PC-3 (cell line): Measurements from ENCODE around the gene UBE4A. TPM values are rescaled to one million over a fixed set of nuclear protein-coding genes. Genes with fewer than 3 reads are reported as not detected.
A peak's percentile ranks its signal among the peaks of the same experiment; 100 is the strongest.

ENCODE experiments used
- ATAC-seq: fragments of 200-7000 bp; cut with Tn5 transposase; 2 replicates; pipeline ENCODE4 v1.9.1; 2020; ENCODE audit warnings: mild to moderate bottlenecking, moderate library complexity
- BruUV-seq: library from RNA; stranded (reverse); fragments of 400-500 nt; replicated peaks from 2 replicates; lab custom pipeline; 2021; lab: Mats Ljungman, UMichigan
- CTCF ChIA-PET: fragments of 300-600 bp; sonication (Branson Sonifier 250); formaldehyde crosslinking; loops from one replicate; lab custom pipeline; 2022; ENCODE audit warnings: antibody characterized with exemption; lab: Charles Lee
- POLR2A ChIA-PET: fragments of 300-600 bp; sonication (Branson Sonifier 250); formaldehyde crosslinking; loops from one replicate; lab custom pipeline; 2022; ENCODE audit warnings: antibody characterized with exemption; ENCODE audit not compliant: unreplicated experiment; lab: Charles Lee
- DNase-seq: peaks from one replicate; pipeline ENCODE4 v3.0.0-alpha.2; 2015
- H2AFZ ChIP-seq: fragments of 300-600 bp; sonication (generic); 2 replicates; pipeline ENCODE4 v1.6.0; 2016; ENCODE audit warnings: antibody characterized with exemption, low read length
- H3F3A ChIP-seq: fragments of 300-600 bp; sonication (generic); one replicate; pipeline ENCODE4 v1.6.0; 2017; ENCODE audit warnings: antibody characterized with exemption, low read length, control low read depth, mild to moderate bottlenecking; ENCODE audit not compliant: unreplicated experiment
- H3K27ac ChIP-seq: fragments of 300-600 bp; sonication (generic); 2 replicates; pipeline ENCODE4 v1.5.1; 2016; ENCODE audit warnings: mild to moderate bottlenecking, low read length
- H3K27me3 ChIP-seq: fragments of 300-600 bp; sonication (generic); 2 replicates; pipeline ENCODE4 v1.6.1; 2016; ENCODE audit warnings: low read length, mixed read lengths
- H3K36me3 ChIP-seq: fragments of 300-600 bp; sonication (generic); 2 replicates; pipeline ENCODE4 v1.6.1; 2016; ENCODE audit warnings: low read depth, mixed run types, low read length, mixed read lengths
- H3K4me1 ChIP-seq: fragments of 300-600 bp; sonication (generic); 2 replicates; pipeline ENCODE4 v1.5.1; 2016; ENCODE audit warnings: low read length; ENCODE audit not compliant: insufficient read depth
- H3K4me2 ChIP-seq: fragments of 300-600 bp; sonication (generic); 2 replicates; pipeline ENCODE4 v1.6.0; 2016; ENCODE audit warnings: low read length
- H3K4me3 ChIP-seq: fragments of 300-600 bp; sonication (generic); 2 replicates; pipeline ENCODE4 v1.5.1; 2016; ENCODE audit warnings: mild to moderate bottlenecking, low read length, mixed read lengths
- H3K79me2 ChIP-seq: fragments of 300-600 bp; sonication (generic); 2 replicates; pipeline ENCODE4 v1.6.1; 2017; ENCODE audit warnings: low read length, mixed read lengths
- H3K9ac ChIP-seq: fragments of 300-600 bp; sonication (generic); 2 replicates; pipeline ENCODE4 v1.6.0; 2016; ENCODE audit warnings: mild to moderate bottlenecking, low read length
- H3K9me2 ChIP-seq: fragments of 300-600 bp; sonication (generic); replicated peaks from 2 replicates; pipeline ENCODE4 v1.6.1; 2016; ENCODE audit warnings: mixed run types, low read length, mixed read lengths
- H3K9me3 ChIP-seq: fragments of 300-600 bp; sonication (generic); 2 replicates; pipeline ENCODE4 v1.6.1; 2016; ENCODE audit warnings: low read length, mixed read lengths
- H4K20me1 ChIP-seq: fragments of 300-600 bp; sonication (generic); 2 replicates; pipeline ENCODE4 v1.6.1; 2016; ENCODE audit warnings: low read length, mixed read lengths
- CTCF ChIP-seq: fragments of 300-600 bp; sonication (generic); conservative IDR thresholded peaks from 2 replicates; pipeline ENCODE4 v1.5.1; 2017; ENCODE audit warnings: antibody characterized with exemption, low read depth, mild to moderate bottlenecking, low read length
- EZH2 ChIP-seq: fragments of 300-600 bp; sonication (generic); IDR thresholded peaks from one replicate; pipeline ENCODE4 v1.6.1; 2017; ENCODE audit warnings: antibody characterized with exemption, mild to moderate bottlenecking, low read length; ENCODE audit not compliant: unreplicated experiment
- EZH2phosphoT487 ChIP-seq: fragments of 300-600 bp; sonication (generic); IDR thresholded peaks from 2 replicates; pipeline ENCODE4 v1.6.1; 2018; ENCODE audit warnings: mild to moderate bottlenecking, antibody characterized with exemption, low read length, borderline replicate concordance
- intact Hi-C: fragments of 100-400 bp; cut with micrococcal nuclease; formaldehyde crosslinking; loops from 2 replicates; pipeline ENCODE4 v1.9.0; 2023
- total RNA-seq: library from RNA; depleted of rRNA; stranded (reverse); fragments of >200 nt; gene quantifications from 2 replicates; pipeline ENCODE4 v1.2.3, GENCODE V29; 2014

The UBE4A gene
- total RNA-seq, 1 experiment from 2014 or later: 56.4 TPM

GRCh38 chr11:118310781-118311485, 48.5 kb upstream of the UBE4A start:
- no peaks in the 10 kb centered on the region for H3K9me3 ChIP-seq
- no peak overlapping the region for H3K4me2 ChIP-seq
- H3K9me2 ChIP-seq: no peaks in the 10 kb centered on the region
- intact Hi-C loops: no loop called here
- CTCF ChIA-PET: no interaction called here
- DNase-seq (peak; percentile 45), ATAC-seq (peak; percentile 39)
- POLR2A ChIA-PET: no interaction called here
- no peak overlapping the region for H3K27ac ChIP-seq
- no peaks in the 10 kb centered on the region for H3F3A ChIP-seq
- H3K4me3 ChIP-seq: no peak overlapping the region
- H3K36me3 ChIP-seq: no peaks in the 10 kb centered on the region
- H3K79me2 ChIP-seq: no peaks in the 10 kb centered on the region
- no peaks in the 10 kb centered on the region for H4K20me1 ChIP-seq
- H3K9ac ChIP-seq: no peak overlapping the region
- no TSS peak for BruUV-seq
- no peak for TF ChIP-seq CTCF
- TF ChIP-seq EZH2: no peak
- no peak overlapping the region for H2AFZ ChIP-seq
- H3K27me3 ChIP-seq: no peaks in the 10 kb centered on the region
- H3K4me1 ChIP-seq: peaks cover 16% of the 10 kb centered on the region

GRCh38 chr11:118311518-118311917, 47.9 kb upstream of the UBE4A start:
- CTCF ChIA-PET: no interaction called here
- ATAC-seq: no peak

More at GRCh38 chr11:118311518-118311917, 47.9 kb upstream of the UBE4A start:
- H3K27me3 ChIP-seq: no peaks in the 10 kb centered on the region
- POLR2A ChIA-PET: no interaction called here
- H3K9ac ChIP-seq: no peak overlapping the region
- no peaks in the 10 kb centered on the region for H4K20me1 ChIP-seq
- intact Hi-C loops: no loop called here
- H2AFZ ChIP-seq: no peak overlapping the region
- H3K4me3 ChIP-seq: no peak overlapping the region
- H3K9me2 ChIP-seq: no peaks in the 10 kb centered on the region
- BruUV-seq: no TSS peak
- H3K4me2 ChIP-seq: no peak overlapping the region
- H3K79me2 ChIP-seq: no peaks in the 10 kb centered on the region
- no peak overlapping the region for H3K27ac ChIP-seq
- no peaks in the 10 kb centered on the region for H3F3A ChIP-seq
- TF ChIP-seq EZH2phosphoT487 (no peak), CTCF (no peak), EZH2 (no peak)
- peaks cover 21% of the 10 kb centered on the region for H3K4me1 ChIP-seq
- H3K9me3 ChIP-seq: no peaks in the 10 kb centered on the region
- no peak for DNase-seq
- H3K36me3 ChIP-seq: no peaks in the 10 kb centered on the region
